HepG2 (cell line): Measurements from ENCODE around the gene CACNB4.
"Not testable (repeated sequence)": the region's sequence is repeated elsewhere in the genome, so short reads cannot be mapped to it uniquely, and the experiment has no call there.

Source experiments
- HOMEZ ChIP-seq: IDR thresholded peaks from 2 replicates; pipeline ENCODE4 v1.6.1; 2016; ENCODE audit warnings: low read depth
- SIN3B ChIP-seq: fragments of 150-350 bp; IDR thresholded peaks from 2 replicates; pipeline ENCODE4 v1.6.1; 2014; ENCODE audit warnings: low read length
- THAP11 ChIP-seq: IDR thresholded peaks from 2 replicates; pipeline ENCODE4 v1.6.1; 2016; ENCODE audit warnings: missing biosample characterization, missing genetic modification reagents
- USF2 ChIP-seq, 2 experiments: sonication (generic) in 1 of 2; formaldehyde crosslinking in 1 of 2; IDR thresholded peaks; 2 replicates each; pipeline versions ENCODE4 v1.5.1 to v1.6.1; 2011 to 2020; ENCODE audit warnings: borderline replicate concordance in 1 of 2, low read depth in 1 of 2, low read length in 1 of 2, mild to moderate bottlenecking in 1 of 2, missing genetic modification reagents in 1 of 2, moderate library complexity in 1 of 2
- ZBTB49 ChIP-seq: sonication (generic); formaldehyde crosslinking; IDR thresholded peaks from 2 replicates; pipeline ENCODE4 v1.4.0; 2020; ENCODE audit warnings: missing genetic modification reagents, borderline replicate concordance

- not testable (repeated sequence) for TF ChIP-seq THAP11 (CRISPR knock-in tag); ZBTB49 (CRISPR knock-in tag); HOMEZ; USF2 (IDR thresholded peaks at IDR 0.05; ENCODE audit: low read depth, low read length); USF2 (CRISPR knock-in tag; IDR thresholded peaks at IDR 0.05; ENCODE audit: borderline replicate concordance); SIN3B
These were observed 8.3 kb upstream of the CACNB4 start for GRCh38 chr2:152107140-152107539.
